Activated CD4-positive, alpha-beta T cell treated with anti-CD3 and anti-CD28 coated beads for 4 hours (primary cell): ENCODE results near the gene ENTPD3.
A peak's percentile ranks its signal among the peaks of the same experiment; 100 is the strongest.

ENCODE experiments used
- DNase-seq, 2 donors: peaks; one replicate each; pipeline ENCODE4 v3.0.0-alpha.2; 2020

Gene ENTPD3, protein sequence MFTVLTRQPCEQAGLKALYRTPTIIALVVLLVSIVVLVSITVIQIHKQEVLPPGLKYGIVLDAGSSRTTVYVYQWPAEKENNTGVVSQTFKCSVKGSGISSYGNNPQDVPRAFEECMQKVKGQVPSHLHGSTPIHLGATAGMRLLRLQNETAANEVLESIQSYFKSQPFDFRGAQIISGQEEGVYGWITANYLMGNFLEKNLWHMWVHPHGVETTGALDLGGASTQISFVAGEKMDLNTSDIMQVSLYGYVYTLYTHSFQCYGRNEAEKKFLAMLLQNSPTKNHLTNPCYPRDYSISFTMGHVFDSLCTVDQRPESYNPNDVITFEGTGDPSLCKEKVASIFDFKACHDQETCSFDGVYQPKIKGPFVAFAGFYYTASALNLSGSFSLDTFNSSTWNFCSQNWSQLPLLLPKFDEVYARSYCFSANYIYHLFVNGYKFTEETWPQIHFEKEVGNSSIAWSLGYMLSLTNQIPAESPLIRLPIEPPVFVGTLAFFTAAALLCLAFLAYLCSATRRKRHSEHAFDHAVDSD

DNA sequence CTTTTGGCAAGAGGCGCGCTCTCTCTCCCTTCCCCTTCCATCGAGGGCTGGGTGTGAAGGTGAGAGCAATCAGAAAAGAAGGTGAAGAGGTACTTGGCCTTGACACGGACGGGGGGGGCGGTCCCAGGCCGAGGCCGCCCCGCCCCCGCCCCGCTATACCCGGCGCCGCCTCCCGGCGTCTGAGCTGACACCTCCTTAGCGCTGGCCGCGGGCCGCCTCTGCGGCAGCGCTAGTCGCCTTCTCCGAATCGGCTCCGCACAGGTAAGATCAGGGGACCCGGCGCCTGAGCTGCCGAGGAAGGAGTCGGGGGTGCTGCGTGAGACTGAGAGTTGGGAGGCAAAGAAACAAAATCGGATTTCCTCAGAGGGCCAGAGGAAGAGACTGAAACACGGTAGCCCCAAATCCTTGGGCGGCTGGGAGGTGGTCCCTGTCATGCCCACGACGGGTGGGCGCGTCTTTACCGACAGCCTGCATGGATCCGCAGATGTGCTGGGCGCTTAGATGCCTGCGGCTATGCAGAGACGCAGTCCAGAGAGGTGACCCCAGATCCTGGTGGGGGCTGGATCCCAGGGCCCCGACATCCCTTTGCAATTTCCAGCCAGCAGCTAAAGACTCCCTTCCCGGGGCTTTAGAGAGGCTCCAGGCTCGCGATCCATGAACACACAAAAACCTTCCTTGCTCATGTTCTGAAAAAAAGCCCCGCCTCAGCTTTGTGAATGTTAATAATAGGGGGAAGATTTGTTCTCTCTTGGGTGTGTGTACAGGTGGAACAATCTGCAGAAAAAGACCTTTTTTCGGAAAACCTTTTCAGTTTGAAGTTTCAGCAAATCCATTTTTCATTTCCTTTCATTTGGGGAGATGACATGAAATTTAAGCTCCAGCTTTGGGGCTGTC is at the start of gene ENTPD3:
Gene ENTPD3 (plus strand): TSS at position 184 of the 894 bp plus-strand sequence. CDS start 874 bp downstream, outside the sequence.
- DNase-seq, result peak; percentile 14 to 22

DNA sequence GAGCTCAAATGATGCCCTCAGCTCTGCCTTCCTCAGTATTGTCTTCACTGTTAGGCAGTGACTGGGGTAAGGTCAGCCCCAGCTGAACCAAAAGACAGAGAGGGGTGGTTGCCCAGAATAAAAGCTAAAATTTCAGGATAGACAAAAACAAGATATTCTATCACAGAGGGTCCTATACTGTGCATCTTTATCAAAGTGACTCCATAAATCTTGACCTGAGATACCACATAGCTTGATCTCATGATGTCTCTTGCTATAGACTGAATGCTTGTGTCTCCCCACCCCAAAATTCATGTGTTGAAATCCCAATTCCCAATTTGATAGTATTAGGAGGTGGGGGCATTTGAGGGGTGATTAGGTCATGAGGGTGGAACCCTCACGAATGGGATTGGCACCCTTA is 47.1 kb upstream of the ENTPD3 start:
- DNase-seq, result no peak

DNA sequence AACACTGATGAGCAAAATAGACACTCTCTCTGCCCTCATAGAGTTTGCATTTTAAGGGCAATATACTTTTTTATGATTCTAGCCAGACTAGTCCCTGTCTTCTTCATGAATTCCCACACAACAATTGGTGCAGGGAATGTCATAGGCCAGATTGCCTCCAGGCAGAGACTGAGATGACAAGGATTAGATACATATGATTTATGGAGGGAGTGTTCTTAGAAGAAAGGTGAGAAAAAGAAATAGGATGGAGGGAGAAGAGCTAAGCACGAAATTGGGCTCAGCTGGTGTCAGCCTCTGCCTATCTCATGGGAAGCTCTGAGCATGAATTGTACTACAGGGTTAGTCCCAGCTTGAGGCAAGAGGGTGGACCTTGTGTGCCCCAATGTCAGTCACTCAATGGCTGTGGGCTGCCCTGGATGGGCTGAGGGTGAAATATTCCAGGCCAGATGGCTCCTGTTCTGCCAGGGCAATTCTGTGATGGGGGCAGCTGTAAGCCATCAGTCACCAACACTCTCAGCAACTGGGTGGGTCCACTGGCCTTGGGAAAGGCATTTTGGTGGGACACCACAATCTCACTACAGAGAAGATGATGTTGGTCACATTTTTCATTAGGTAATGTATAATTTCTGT is 46.3 kb upstream of the ENTPD3 start:
- no peak for DNase-seq

DNA sequence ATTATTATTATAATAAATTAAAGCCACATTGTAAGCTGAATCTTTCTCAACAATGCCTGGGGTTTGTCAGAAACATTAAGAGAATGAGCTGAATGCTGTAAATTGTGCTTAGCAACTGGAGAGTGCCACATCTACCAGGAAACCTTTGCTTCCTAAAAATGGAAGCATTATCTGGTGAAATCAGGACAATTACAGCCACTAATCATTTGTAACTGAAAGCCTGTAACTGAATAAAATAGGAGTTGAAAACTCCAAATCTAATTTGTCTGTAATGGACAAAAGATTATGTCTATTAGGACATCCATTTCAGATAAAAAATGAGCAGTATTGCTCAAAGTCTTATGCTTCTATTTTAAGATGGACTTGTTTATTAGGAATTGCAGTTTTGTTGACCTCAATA is 45.3 kb upstream of the ENTPD3 start:
- no peak for DNase-seq

DNA sequence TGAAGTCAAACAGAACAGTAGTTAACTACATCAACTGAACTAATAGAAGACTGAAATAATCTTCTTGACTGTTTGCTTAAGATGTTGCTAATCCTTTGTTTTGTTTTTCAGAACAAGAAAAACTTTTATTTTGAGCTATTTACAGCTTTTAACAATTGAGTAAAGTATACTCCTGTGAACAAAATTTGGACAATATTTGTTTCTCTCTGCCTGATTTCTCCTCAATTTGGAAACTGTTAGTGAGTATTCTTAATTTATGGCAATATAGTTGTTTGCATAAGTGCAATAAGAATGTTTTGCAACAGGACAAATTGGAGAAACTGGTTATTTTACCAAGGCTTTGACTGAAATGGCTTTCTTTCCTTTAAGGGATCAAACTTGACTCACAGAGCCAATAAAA is 36.5 kb upstream of the ENTPD3 start:
- DNase-seq, result no peak

DNA sequence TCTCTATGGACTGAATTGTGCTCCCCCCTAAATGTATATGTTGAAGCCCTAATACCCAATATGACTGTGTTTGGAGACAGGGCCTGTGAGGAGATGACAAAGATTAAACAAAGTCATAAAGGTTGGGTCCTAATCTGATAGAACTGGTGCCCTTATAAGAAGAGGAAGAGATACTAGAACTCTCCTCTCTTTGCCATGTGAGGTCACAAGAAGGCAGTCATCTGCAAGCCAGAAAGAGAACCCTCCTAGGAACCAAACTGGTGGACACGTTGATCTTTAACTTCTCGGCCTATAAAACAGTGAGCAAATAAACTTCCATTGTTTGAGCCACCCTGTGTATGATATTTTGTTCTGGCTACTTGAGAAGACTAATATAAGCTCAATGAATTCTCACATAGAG is 31.6 kb upstream of the ENTPD3 start:
- DNase-seq, result no peak

DNA sequence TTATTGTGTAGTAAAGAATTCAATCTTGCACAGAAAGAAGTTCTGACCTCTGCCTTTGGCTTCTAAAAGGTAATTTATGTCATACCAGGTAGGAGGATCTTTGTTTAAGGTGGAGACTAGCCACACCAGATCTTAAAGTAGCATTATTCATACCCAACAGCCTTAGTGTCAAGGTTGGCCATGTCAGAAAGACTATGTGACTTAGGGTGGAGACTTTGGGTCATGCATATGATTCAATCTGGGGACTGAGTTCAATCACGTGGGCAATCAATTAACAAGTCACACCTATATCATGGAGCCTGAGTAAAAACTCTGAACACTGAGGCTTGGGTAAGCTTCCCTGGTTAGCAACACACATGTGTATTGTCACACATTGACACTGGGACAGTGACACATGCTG is 28.5 kb upstream of the ENTPD3 start:
- DNase-seq, result no peak

DNA sequence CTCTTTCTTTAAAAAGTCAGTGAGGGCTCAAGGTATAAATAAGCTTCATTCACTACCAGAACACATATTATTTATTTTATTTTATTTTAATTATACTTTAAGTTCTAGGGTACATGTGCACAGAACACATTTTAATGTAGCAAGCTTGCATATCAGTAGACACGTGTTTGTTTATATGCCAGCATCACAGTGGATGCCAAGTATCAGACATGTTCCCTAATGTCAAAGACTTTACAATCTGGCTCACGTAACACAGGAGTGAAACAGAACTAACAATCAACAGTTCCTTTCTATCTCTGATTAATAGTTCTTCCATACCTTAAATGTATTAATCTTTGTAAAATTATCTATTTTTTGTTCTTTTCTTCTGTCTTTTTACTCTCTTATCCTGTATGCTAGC is 23.3 kb upstream of the ENTPD3 start:
- no peak for DNase-seq

DNA sequence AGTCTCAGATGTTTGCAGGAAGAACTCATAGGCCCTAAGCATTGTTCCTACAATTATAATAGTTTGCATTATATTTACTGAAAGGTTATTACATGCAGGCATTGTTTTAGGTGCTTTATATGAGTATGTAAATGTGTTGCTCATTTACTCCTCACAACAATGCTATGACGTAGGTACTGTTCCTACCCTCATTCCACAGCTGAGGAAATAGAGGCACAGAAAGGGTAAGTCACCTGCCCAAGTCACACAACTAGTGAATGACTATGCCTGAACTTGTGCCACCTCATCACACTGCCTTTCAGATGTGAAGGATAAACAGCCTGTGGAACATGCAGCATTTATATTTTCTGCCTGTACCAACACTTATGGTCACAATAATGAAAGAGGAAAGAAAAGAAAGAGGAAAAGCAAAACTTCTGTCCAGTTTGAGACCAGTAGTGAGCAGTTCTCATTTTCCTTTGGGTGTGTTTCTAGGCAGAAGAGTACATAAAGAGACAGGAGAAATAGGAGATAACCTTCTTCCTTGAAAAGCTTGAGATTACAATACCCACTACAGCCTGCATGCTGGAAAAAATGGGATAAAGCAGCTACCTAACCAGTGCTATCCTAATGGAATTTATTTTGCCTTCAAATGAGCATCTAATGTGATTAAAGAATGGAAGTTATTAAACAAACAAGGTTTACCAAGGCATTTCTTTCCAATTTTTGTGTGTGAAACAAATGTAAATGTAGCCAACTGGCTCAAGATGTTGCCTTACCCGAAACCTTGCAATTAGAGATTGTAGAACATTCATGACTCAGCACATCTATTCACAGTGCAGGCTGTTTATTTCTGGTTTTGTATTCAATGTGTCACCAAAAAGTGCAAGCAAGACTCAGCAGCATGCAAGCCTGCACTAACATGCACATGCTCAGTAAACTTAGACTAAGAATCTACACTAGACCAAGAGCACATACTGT is 20.5 kb upstream of the ENTPD3 start:
- no peak for DNase-seq

DNA sequence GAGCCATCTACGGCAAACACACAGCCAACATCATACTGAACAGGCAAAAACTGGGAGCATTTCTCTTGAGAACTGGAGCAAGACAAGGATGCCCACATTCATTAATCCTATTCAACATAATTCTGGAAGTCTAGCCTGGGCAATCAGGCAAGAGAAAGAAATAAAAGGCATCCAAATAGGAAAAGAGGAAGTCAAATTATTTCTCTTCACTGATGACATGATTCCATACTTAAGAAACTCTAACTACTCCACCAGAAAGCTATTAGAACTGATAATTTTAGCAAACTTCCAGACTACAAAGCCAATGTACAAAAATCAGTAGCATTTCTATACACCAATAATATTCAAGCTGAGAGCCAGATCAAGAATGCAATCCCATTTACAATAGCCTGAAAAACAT is 17.3 kb upstream of the ENTPD3 start:
- DNase-seq, result no peak

DNA sequence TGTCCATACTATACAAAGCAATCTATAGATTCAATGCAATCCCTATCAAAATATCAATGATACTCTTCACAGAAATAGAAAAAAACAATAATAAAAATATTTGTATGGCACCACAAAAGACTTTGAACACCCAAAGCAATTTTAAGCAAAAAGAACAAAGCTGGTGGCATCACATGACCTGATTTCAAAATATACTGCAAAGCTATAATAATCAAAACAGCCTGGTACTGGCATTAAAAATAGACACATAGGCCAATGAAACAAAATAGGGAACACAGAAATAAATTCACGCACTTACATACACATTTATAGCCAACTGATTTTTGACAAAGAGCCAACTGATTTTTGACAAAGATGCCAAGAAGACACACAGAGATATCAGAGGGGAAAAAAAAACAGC is 9.2 kb upstream of the ENTPD3 start:
- DNase-seq, result no peak

DNA sequence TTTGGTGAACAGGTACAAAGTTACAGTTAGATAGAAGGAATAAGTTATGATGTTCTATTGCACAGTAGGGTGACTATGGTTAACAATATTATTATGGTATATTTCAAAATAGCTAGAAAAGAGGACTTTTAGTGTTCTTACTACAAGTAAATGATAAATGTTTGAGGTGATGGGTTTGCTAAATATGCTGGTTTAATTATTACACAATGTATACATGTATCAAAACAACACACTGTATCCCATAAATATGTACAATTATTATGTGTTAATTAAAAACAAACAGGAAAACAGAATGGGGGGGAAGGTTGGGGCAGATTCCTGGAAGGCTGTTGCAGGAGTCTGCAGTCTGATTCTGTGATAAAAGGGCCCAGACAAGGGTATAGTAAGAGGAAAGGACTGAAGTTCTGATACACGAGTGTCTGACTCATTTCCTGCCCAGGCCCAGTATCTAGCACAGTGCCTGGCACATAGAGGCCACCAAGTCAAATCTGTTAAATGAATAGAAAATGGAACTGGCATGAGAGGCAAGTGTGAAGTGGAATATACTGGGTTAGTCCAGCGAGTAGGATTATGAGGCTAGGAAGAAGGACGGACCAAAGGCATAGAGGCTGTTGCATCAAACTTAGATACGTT is 7.2 kb upstream of the ENTPD3 start:
- no peak for DNase-seq

DNA sequence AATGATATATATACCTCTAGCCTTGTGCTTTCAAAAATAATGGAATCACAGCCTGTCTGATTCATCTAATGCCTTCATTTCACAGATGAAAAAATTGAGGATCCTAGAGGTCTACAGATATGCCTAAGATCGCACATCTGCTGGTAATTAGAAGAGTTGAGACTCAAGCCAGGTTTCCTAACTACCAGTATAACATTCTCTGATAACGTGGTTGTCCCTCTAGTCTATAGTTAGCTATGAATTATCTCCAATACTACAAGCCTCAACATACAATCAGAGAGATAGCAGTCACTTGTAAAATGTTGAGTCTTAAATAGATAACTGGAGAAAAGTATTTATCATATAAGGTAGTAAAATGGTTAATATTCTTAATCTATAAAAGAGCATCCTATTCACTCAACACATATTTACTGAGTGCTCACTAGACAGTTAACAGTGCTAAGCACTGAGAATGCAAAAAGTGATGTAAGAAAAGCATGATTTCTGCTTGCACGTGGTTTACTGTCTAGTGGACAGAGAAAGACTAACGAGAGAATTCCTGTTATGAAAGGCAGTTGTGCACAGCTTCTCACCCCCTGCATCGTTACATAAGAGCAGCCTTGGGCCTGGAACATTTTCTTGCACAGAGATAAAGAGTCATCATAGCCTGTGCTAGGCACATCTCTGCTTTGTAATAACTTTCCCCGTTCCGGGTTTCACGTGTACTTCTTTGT is 4.9 kb upstream of the ENTPD3 start:
- no peak for DNase-seq

DNA sequence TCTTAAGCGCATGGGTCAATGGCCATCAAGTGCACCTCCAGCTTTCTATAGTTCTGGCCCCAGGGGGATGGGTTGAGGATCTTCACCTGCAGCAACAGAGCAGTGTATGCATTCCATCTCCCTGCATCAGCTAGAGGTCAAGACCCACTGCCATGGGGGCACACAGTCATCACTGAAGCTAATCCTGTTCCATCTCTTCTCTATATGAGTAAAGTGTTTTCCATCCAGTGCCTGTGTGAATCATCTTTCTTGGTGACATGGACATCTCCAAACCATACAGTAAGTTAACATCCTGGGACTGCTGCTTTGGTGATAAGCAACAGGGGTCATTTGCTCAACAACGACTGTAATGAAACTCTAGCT is 4.4 kb upstream of the ENTPD3 start:
- no peak for DNase-seq

DNA sequence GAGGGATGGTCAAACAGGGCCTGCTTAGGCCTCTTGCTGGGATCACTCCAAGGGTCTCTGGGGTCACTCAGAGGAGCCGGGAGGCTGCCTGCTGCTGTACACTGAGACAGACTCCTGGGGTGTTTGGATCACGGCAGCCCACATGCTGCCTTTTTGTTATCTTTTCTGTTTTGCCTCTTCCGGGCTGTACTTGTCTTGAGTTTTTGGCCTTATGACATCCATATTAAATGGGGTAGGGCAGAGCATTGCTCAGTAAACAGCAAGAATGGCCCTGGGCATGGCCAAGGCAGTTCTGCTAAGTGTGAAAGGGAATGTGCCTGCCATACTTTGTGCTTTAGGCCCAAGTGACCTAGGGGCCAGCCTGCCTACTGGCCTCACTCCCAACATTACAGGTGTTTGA is 771 bp upstream of the ENTPD3 start:
- DNase-seq, result no peak

DNA sequence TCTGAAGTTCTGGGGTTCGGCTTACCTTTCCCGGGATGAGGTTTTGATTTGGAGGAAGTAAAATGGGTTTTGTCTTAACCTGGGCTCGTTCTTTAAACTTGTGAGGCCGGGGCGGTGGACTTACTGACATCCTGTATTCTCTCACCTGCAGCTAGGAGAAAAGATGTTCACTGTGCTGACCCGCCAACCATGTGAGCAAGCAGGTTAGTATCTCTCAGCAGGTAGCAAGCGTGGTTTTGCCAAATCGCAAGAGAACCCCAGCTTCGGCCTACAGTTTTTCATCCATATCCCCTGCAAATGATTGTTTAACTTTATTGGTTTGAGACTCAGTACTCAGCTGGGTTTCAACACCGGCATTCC is 891 bp downstream of the ENTPD3 start:
- no peak for DNase-seq

DNA sequence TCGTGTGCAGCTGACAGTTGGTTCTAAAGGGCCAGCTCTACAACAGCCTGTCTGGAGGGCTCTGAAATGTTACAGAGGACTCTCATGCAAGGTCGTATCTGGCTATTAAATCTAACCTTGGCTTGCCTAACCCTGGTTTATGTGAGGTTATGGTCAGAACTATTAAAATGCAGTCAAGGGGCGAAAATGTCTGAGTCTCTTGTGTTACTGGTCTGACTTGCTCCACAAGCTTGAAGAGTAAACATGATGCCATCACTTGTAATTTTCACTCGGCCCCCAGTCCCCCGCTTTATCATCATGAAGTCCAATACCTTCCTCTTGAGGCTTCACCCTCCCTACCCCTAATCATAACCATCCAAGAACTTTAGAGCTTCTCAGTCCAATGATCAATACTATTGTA is 9.4 kb downstream of the ENTPD3 start:
- no peak for DNase-seq

DNA sequence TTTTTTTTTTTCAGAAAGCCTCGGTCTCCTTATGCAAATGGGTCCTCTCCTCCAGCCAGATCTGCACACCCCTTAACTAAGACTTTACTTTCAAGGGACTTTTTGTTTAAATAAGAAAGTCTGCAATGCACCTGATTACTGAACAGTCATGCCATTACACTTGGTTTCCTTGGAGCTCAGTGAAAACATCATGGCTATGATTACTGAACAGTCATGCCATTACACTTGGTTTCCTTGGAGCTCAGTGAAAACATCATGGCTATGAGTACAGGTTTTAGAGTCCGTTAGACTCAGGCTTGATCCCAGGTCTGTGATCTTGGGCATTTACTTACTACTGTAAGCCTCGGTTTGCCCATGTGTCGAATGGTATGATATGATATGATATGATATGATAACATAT is 10.1 kb downstream of the ENTPD3 start:
- no peak for DNase-seq

DNA sequence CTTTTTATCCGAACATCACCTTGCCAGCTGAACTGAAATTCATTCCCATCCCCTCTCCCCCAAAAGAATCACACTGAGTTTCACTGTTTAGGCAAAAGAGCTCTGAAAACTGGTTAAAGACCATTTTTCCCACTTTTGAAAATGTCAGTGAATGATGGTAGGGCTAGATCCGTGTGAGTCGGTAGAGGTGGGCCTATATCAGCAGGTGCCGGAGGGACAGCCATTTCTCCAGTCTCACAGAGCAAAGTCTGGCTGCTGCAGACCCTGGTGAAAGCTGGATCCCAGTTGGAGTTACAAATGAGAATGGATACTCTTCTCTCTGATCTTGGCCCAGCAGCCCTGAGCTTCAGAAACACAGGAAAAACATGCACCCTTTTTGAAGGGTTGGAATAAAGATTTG is 10.9 kb downstream of the ENTPD3 start:
- no peak for DNase-seq

DNA sequence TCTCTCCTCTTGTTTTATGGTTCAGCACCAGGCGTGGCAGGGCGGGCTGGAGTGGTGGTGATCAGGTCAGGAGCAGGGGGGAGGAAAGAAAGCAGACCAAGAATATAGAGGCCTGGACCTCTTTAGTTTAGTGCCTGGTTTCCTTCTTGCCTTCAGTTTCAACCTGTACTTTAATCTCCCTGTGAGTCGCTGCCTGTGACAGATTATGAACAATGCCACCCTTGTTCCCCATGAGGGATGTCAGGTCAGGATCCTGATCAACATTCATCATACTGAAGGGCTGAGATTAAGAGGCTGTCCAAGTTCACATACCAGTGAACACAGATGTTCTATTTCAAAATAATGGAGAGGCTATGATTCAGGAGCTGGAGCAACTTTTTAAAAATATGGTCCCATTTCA is 11.4 kb downstream of the ENTPD3 start:
- no peak for DNase-seq

DNA sequence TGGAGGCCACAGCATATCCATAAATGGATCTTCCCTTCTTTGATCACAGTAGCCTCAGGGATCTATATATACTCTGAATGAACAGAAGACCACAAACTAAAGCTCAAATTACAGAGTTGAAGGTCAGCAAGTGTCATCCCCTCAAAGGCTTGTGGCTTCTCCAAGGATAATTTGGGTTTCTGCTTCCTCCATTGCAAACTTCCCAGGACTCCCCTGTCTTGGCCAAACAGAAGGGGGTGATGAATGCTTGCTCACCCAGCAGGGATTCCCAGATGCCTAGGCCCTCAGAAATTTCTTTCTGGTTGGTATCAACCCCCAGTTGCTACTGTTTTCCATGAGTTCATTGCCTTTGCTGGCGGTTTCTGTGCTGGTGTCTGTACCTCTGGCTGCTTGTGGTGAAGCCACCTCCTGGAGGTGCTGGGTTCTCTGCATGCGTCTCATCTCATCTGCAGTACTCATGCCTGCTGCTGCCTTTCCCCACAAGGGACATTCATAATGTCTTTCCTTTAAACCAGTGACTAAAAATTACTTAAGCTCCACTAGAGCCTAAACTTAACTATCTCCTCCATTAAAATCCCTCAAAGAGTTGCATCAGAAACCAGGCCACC is 17.7 kb downstream of the ENTPD3 start:
- no peak for DNase-seq
